IMR-90 (cell line): ENCODE data around the gene ACP1. TPM values are rescaled to one million over a fixed set of nuclear protein-coding genes. Genes with fewer than 3 reads are reported as not detected.

Experiments
- ATAC-seq: fragments of 200-7000 bp; cut with Tn5 transposase; 2 replicates; pipeline ENCODE4 v1.9.1; 2020; ENCODE audit warnings: low read depth, mild to moderate bottlenecking, moderate library complexity
- BruUV-seq: library from RNA; stranded (reverse); fragments of 400-500 nt; replicated peaks from 2 replicates; lab custom pipeline; 2021; lab: Mats Ljungman, UMichigan
- CTCF ChIA-PET: fragments of 300-600 bp; formaldehyde crosslinking; extraction: SDS; loops from one replicate; lab custom pipeline; 2021; ENCODE audit warnings: antibody characterized with exemption; lab: Yijun Ruan, JAX
- POLR2A ChIA-PET: fragments of 300-600 bp; sonication (Branson Sonifier 250); formaldehyde crosslinking; loops from one replicate; lab custom pipeline; 2022; ENCODE audit warnings: antibody characterized with exemption; ENCODE audit not compliant: unreplicated experiment; lab: Charles Lee
- DNase-seq: peaks from one replicate; pipeline ENCODE4 v3.0.0; 2013
- H2AFZ ChIP-seq: replicated peaks from 2 replicates; pipeline ENCODE3; 2013; ENCODE audit warnings: low read length, mild to moderate bottlenecking; ENCODE audit not compliant: poor library complexity
- H2AK5ac ChIP-seq: 2 replicates; pipeline ENCODE4 v1.6.1; 2013; ENCODE audit warnings: low read depth, low read length, inconsistent platforms
- H2AK9ac ChIP-seq: replicated peaks from 2 replicates; pipeline ENCODE3; 2013; ENCODE audit warnings: mild to moderate bottlenecking, low read depth, low read length, moderate library complexity; ENCODE audit not compliant: poor library complexity
- H2BK120ac ChIP-seq: 2 replicates; pipeline ENCODE4 v1.6.1; 2013; ENCODE audit warnings: low read depth, low read length, inconsistent platforms
- H2BK15ac ChIP-seq: 3 replicates; pipeline ENCODE4 v1.6.1; 2013; ENCODE audit warnings: low read depth, low read length, inconsistent platforms
- H2BK20ac ChIP-seq: 2 replicates; pipeline ENCODE4 v1.6.1; 2013; ENCODE audit warnings: low read depth, mild to moderate bottlenecking, inconsistent platforms, low read length, moderate library complexity
- H2BK5ac ChIP-seq: 2 replicates; pipeline ENCODE4 v1.6.1; 2013; ENCODE audit warnings: mild to moderate bottlenecking, low read depth, low read length, inconsistent platforms; ENCODE audit not compliant: poor library complexity, severe bottlenecking
- H3K14ac ChIP-seq: replicated peaks from 2 replicates; pipeline ENCODE4 v1.6.1; 2013; ENCODE audit warnings: low read depth, low read length, inconsistent platforms
- H3K18ac ChIP-seq: 2 replicates; pipeline ENCODE4 v1.6.1; 2013; ENCODE audit warnings: low read depth, low read length, control low read depth
- H3K23ac ChIP-seq: 2 replicates; pipeline ENCODE4 v1.6.1; 2013; ENCODE audit warnings: low read depth, low read length, inconsistent platforms
- H3K27ac ChIP-seq: 2 replicates; pipeline ENCODE4 v1.5.1; 2013; ENCODE audit warnings: mild to moderate bottlenecking, control low read depth, low read length; ENCODE audit not compliant: insufficient read depth
- H3K27me3 ChIP-seq: 2 replicates; pipeline ENCODE4 v1.6.1; 2013; ENCODE audit warnings: low read length; ENCODE audit not compliant: control insufficient read depth, insufficient read depth
- H3K36me3 ChIP-seq: 2 replicates; pipeline ENCODE4 v1.6.1; 2013; ENCODE audit warnings: low read length, mixed read lengths; ENCODE audit not compliant: control insufficient read depth, insufficient read depth
- H3K4ac ChIP-seq: 2 replicates; pipeline ENCODE4 v1.6.1; 2013; ENCODE audit warnings: low read depth, low read length, inconsistent platforms
- H3K4me1 ChIP-seq: 2 replicates; pipeline ENCODE4 v1.6.1; 2013; ENCODE audit warnings: low read length, mixed read lengths; ENCODE audit not compliant: control insufficient read depth, insufficient read depth
- H3K4me2 ChIP-seq: 2 replicates; pipeline ENCODE4 v1.6.1; 2013; ENCODE audit warnings: low read depth, mild to moderate bottlenecking, control low read depth, low read length, moderate library complexity
- H3K4me3 ChIP-seq: 2 replicates; pipeline ENCODE4 v1.5.1; 2013; ENCODE audit warnings: low read depth, mild to moderate bottlenecking, control low read depth, low read length, moderate library complexity; ENCODE audit not compliant: insufficient read depth
- H3K56ac ChIP-seq: 2 replicates; pipeline ENCODE4 v1.6.1; 2013; ENCODE audit warnings: low read length, inconsistent platforms; ENCODE audit not compliant: insufficient read depth; ENCODE audit errors: extremely low read depth
- H3K79me1 ChIP-seq, 2 experiments: 2 replicates each; pipeline ENCODE4 v1.6.1; 2013; ENCODE audit warnings: low read length in 2 of 2, inconsistent platforms in 1 of 2, low read depth in 1 of 2
- H3K9ac ChIP-seq: 2 replicates; pipeline ENCODE4 v1.6.1; 2013; ENCODE audit warnings: low read depth, low read length, control low read depth
- H3K9me1 ChIP-seq: 2 replicates; pipeline ENCODE4 v1.6.1; 2013; ENCODE audit warnings: low read length, inconsistent platforms; ENCODE audit not compliant: insufficient read depth
- H3K9me3 ChIP-seq: 2 replicates; pipeline ENCODE4 v1.6.1; 2013; ENCODE audit warnings: low read length; ENCODE audit not compliant: control insufficient read depth, insufficient read depth
- H4K20me1 ChIP-seq: 2 replicates; pipeline ENCODE4 v1.6.1; 2013; ENCODE audit warnings: low read length, inconsistent platforms; ENCODE audit not compliant: insufficient read depth
- H4K5ac ChIP-seq: 2 replicates; pipeline ENCODE4 v1.6.1; 2013; ENCODE audit warnings: mild to moderate bottlenecking, low read depth, low read length, control low read depth
- H4K8ac ChIP-seq, 2 experiments: 2 replicates each; pipeline ENCODE4 v1.6.1; 2013; ENCODE audit warnings: low read depth in 2 of 2, low read length in 2 of 2, control low read depth in 1 of 2, inconsistent platforms in 1 of 2
- H4K91ac ChIP-seq: 2 replicates; pipeline ENCODE4 v1.6.1; 2013; ENCODE audit warnings: low read depth, low read length, inconsistent platforms; ENCODE audit not compliant: insufficient read depth
- BHLHE40 ChIP-seq: fragments of 150-350 bp; IDR thresholded peaks from 2 replicates; pipeline ENCODE4 v1.6.1; 2016; ENCODE audit warnings: mild to moderate bottlenecking, low read depth, low read length
- CEBPB ChIP-seq: IDR thresholded peaks from 2 replicates; pipeline ENCODE4 v1.6.1; 2012; ENCODE audit warnings: low read depth, low read length, improper control_type of control experiment
- CHD1 ChIP-seq: IDR thresholded peaks from 2 replicates; pipeline ENCODE4 v1.6.1; 2012; ENCODE audit warnings: low read depth, low read length, improper control_type of control experiment
- CTCF ChIP-seq: conservative IDR thresholded peaks from 2 replicates; pipeline ENCODE4 v1.5.1; 2012; ENCODE audit warnings: mild to moderate bottlenecking, low read depth, low read length, improper control_type of control experiment
- ELK1 ChIP-seq: fragments of 150-350 bp; IDR thresholded peaks from 2 replicates; pipeline ENCODE4 v1.6.1; 2016; ENCODE audit warnings: low read depth, mild to moderate bottlenecking, low read length, moderate library complexity, borderline replicate concordance
- FOS ChIP-seq: fragments of 150-350 bp; IDR thresholded peaks from 2 replicates; pipeline ENCODE4 v1.6.1; 2016; ENCODE audit warnings: low read depth, low read length
- MAFK ChIP-seq: IDR thresholded peaks from 2 replicates; pipeline ENCODE4 v1.6.1; 2012; ENCODE audit warnings: low read depth, low read length, improper control_type of control experiment
- MAZ ChIP-seq: IDR thresholded peaks from 2 replicates; pipeline ENCODE4 v1.6.1; 2012; ENCODE audit warnings: low read depth, mild to moderate bottlenecking, low read length, improper control_type of control experiment, moderate library complexity, borderline replicate concordance
- MXI1 ChIP-seq: IDR thresholded peaks from 2 replicates; pipeline ENCODE4 v1.6.1; 2012; ENCODE audit warnings: low read depth, mild to moderate bottlenecking, low read length, moderate library complexity, borderline replicate concordance
- NFE2L2 ChIP-seq: fragments of 150-350 bp; IDR thresholded peaks from 2 replicates; pipeline ENCODE4 v1.6.1; 2016; ENCODE audit warnings: low read depth, mild to moderate bottlenecking, low read length
- POLR2A ChIP-seq: IDR thresholded peaks from 2 replicates; pipeline ENCODE4 v1.6.1; 2012; ENCODE audit warnings: mild to moderate bottlenecking, low read depth, low read length
- RAD21 ChIP-seq: IDR thresholded peaks from 2 replicates; pipeline ENCODE4 v1.6.1; 2012; ENCODE audit warnings: low read length, improper control_type of control experiment
- RCOR1 ChIP-seq: IDR thresholded peaks from 2 replicates; pipeline ENCODE4 v1.6.1; 2012; ENCODE audit warnings: mild to moderate bottlenecking, low read length, improper control_type of control experiment; ENCODE audit not compliant: insufficient replicate concordance
- RFX5 ChIP-seq: IDR thresholded peaks from 2 replicates; pipeline ENCODE4 v1.8.0; 2012; ENCODE audit warnings: low read depth, mild to moderate bottlenecking, low read length, moderate library complexity
- USF2 ChIP-seq: fragments of 150-350 bp; IDR thresholded peaks from 2 replicates; pipeline ENCODE4 v1.6.1; 2017; ENCODE audit warnings: mild to moderate bottlenecking, antibody characterized with exemption, low read length, low read depth
- WGBS, 2 experiments: methylation state at CpG; one replicate each; pipeline versions ENCODE4 v1.1.5 to v1.1.7; 2013; ENCODE audit warnings: missing lambda C conversion rate in 2 of 2; ENCODE audit not compliant: insufficient read length in 1 of 2; ENCODE audit errors: extremely low coverage in 2 of 2; 5-methylcytosine and 5-hydroxymethylcytosine counted together
- dilution Hi-C: fragments of 300-500 bp; cut with HindIII; formaldehyde crosslinking; loops from one replicate; pipeline ENCODE4 v1.14.3; 2018; ENCODE audit warnings: low sequenced_read_pairs; ENCODE audit not compliant: unreplicated experiment
- in situ Hi-C: fragments of 300-500 bp; cut with MboI; formaldehyde crosslinking; loops from 3 replicates; pipeline ENCODE4 v1.14.3; 2019; ENCODE audit warnings: low sequenced_read_pairs, inconsistent platforms, mixed read lengths
- intact Hi-C: fragments of 100-400 bp; cut with micrococcal nuclease; formaldehyde crosslinking; loops from 2 replicates; pipeline ENCODE4 v1.10.0; 2022
- polyA plus RNA-seq, 3 experiments: library from polyadenylated mRNA; depleted of rRNA; stranded (reverse); fragments of >200 nt; gene quantifications; 2 replicates each; pipeline ENCODE4 v1.2.3, GENCODE V29; 2012; ENCODE audit warnings: low replicate concordance in 1 of 3
- total RNA-seq: library from RNA; depleted of rRNA; stranded (reverse); fragments of >200 nt; gene quantifications from 2 replicates; pipeline ENCODE4 v1.2.3, GENCODE V29; 2012

ACP1 gene
- total and polyA plus RNA-seq, 2 of the 4 experiments (the other 2 are of a cell fraction): 85.7 to 104 TPM

- peaks cover 4% of the 10 kb centered on the region; the same call in 1 of the 2 replicates for H3K9me3 ChIP-seq
- 33% methylated on average over 1 of the region's 13 CpGs; no CpG with 5 or more reads in 1 of the 2 experiments for WGBS, 2 experiments
- H3K18ac ChIP-seq: no peak overlapping the region
- no peak overlapping the region for H2BK120ac ChIP-seq
- no peak overlapping the region for H3K14ac ChIP-seq
- H2AK5ac ChIP-seq: no peak overlapping the region
- H4K20me1 ChIP-seq: no peaks in the 10 kb centered on the region
- H4K5ac ChIP-seq: no peak overlapping the region
- ChIA-PET CTCF (no interaction called here), POLR2A (no interaction called here)
- H2AFZ ChIP-seq: no peak overlapping the region
- H2BK5ac ChIP-seq: no peak overlapping the region
- no TSS peak for BruUV-seq
- DNase-seq: no peak
- dilution Hi-C loops: no loop called here
- H3K23ac ChIP-seq: no peak overlapping the region
- H3K36me3 ChIP-seq: no peaks in the 10 kb centered on the region
- no peak overlapping the region for H3K27ac ChIP-seq
- H4K91ac ChIP-seq: no peak overlapping the region
- no peak overlapping the region for H2AK9ac ChIP-seq
- no peak overlapping the region for H3K4ac ChIP-seq
- H2BK15ac ChIP-seq: no peak overlapping the region
- in situ Hi-C loops: no loop called here
- no peaks in the 10 kb centered on the region for H3K9me1 ChIP-seq
- H3K9ac ChIP-seq: no peak overlapping the region
- H3K4me3 ChIP-seq: no peak overlapping the region
- H4K8ac ChIP-seq: no peak overlapping the region
- H2BK20ac ChIP-seq: no peak overlapping the region
- ATAC-seq: no peak
- intact Hi-C loops: no loop called here
- no peaks in the 10 kb centered on the region for H3K27me3 ChIP-seq
- no peak overlapping the region for H3K4me2 ChIP-seq
- no peaks in the 10 kb centered on the region for H3K79me1 ChIP-seq
- no peaks in the 10 kb centered on the region for H3K4me1 ChIP-seq
- no peak overlapping the region for H3K56ac ChIP-seq
- TF ChIP-seq FOS (no peak), RCOR1 (no peak), CEBPB (no peak), MAFK (no peak), RAD21 (no peak), USF2 (no peak), ELK1 (no peak), CTCF (no peak), NFE2L2 (no peak), POLR2A (no peak), MAZ (no peak), RFX5 (no peak), CHD1 (no peak), BHLHE40 (no peak), MXI1 (no peak)
Observed at GRCh38 chr2:309148-309953, 44.6 kb downstream of the ACP1 start.
